Mammary epithelial cell (primary cell): Measurements from ENCODE around the gene SPC24.

ENCODE experiments used
- EZH2 ChIP-seq: IDR thresholded peaks from 2 replicates; pipeline ENCODE4 v1.6.1; 2012; ENCODE audit warnings: low read length, inconsistent platforms, borderline replicate concordance
- TF ChIP-seq, protein P1 (sequence below), 2 donors: IDR thresholded peaks in 1 of 2; conservative IDR thresholded peaks in 1 of 2; 2 replicates each; pipeline ENCODE4 v1.5.1; 2011 to 2012; ENCODE audit warnings: inconsistent platforms in 2 of 2, low read length in 2 of 2, mild to moderate bottlenecking in 2 of 2, control low read depth in 1 of 2, low read depth in 1 of 2; ENCODE audit not compliant: insufficient read depth in 1 of 2; ENCODE audit errors: extremely low read depth in 1 of 2

DNA sequence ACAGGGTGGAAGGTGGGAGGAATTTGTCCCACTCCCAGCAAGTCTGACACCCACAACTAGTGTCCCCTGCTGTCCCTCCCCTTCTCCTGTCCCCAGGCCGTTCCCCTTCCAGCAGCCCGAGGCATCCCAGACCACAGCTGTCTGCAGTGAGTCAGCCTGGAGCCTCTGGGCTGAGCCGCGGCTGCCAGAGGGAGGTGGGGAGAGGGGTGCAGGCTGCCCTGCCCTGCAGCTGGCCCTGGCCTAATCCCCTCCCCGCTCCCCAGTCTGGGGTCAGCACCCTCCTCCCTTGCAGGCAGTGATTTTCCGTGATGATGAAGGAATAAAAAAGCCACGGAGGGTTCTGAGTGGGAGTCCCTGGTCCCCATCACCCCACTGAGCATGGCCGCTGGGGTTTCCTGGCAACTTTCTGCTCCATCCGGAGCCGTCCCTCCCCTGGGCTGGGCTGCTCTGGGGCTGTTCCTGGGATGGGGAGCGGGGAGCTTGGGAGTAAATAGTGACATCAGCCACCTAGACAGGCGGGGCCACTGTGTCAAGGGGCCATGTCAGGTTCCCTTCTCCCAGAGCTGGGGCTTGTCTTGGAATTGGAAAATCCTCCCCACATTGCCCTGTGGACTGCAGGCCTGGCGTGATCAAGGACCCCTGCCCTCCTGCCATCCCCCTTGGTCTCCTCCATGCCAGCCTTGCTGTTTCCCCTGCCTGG, 16.8 kb downstream of the SPC24 start:
- TF ChIP-seq, protein P1, sequence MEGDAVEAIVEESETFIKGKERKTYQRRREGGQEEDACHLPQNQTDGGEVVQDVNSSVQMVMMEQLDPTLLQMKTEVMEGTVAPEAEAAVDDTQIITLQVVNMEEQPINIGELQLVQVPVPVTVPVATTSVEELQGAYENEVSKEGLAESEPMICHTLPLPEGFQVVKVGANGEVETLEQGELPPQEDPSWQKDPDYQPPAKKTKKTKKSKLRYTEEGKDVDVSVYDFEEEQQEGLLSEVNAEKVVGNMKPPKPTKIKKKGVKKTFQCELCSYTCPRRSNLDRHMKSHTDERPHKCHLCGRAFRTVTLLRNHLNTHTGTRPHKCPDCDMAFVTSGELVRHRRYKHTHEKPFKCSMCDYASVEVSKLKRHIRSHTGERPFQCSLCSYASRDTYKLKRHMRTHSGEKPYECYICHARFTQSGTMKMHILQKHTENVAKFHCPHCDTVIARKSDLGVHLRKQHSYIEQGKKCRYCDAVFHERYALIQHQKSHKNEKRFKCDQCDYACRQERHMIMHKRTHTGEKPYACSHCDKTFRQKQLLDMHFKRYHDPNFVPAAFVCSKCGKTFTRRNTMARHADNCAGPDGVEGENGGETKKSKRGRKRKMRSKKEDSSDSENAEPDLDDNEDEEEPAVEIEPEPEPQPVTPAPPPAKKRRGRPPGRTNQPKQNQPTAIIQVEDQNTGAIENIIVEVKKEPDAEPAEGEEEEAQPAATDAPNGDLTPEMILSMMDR (conservative IDR thresholded peaks at IDR 0.05 in 1 of 2, IDR thresholded peaks at IDR 0.05 in 1 of 2; ENCODE audit: extremely low read depth in 1 of 2, insufficient read depth in 1 of 2, low read depth in 1 of 2, low read length in 2 of 2) = no peak
- no peak for TF ChIP-seq EZH2
